MM.1S (cell line): Measurements from ENCODE around the gene ZBTB1.

Experiments
- CTCF ChIP-seq: fragments of 300-600 bp; sonication (generic); IDR thresholded peaks from 2 replicates; pipeline ENCODE4 v1.5.1; 2016; ENCODE audit warnings: antibody characterized with exemption, low read length, mixed read lengths
- EZH2phosphoT487 ChIP-seq: fragments of 300-600 bp; sonication (generic); IDR thresholded peaks from 2 replicates; pipeline ENCODE4 v1.6.1; 2018; ENCODE audit warnings: antibody characterized with exemption, low read length

- TF ChIP-seq EZH2phosphoT487 (no peak), CTCF (no peak)
These were observed 2.1 kb upstream of the ZBTB1 start for GRCh38 chr14:64502456-64502855.
